H9 (cell line): ENCODE results near the gene FAM200B. TPM values are rescaled to one million over a fixed set of nuclear protein-coding genes. Genes with fewer than 3 reads are reported as not detected.

ENCODE experiments used
- DNase-seq: peaks from one replicate; pipeline ENCODE4 v3.0.0-alpha.2; 2017
- H2AFZ ChIP-seq: one replicate; pipeline ENCODE4 v1.6.1; 2013; ENCODE audit warnings: mild to moderate bottlenecking, low read length, control low read depth, moderate library complexity
- H2AK5ac ChIP-seq: 2 replicates; pipeline ENCODE4 v1.6.1; 2013; ENCODE audit warnings: low read length, control low read depth, mixed read lengths; ENCODE audit not compliant: insufficient read length
- H2BK120ac ChIP-seq: one replicate; pipeline ENCODE4 v1.6.1; 2013; ENCODE audit warnings: low read depth, mild to moderate bottlenecking, low read length, control low read depth, inconsistent platforms; ENCODE audit not compliant: poor library complexity, severe bottlenecking
- H2BK12ac ChIP-seq: 2 replicates; pipeline ENCODE4 v1.6.1; 2013; ENCODE audit warnings: low read length, control low read depth, mixed read lengths, low read depth; ENCODE audit not compliant: insufficient read length
- H2BK15ac ChIP-seq: 2 replicates; pipeline ENCODE4 v1.6.1; 2013; ENCODE audit warnings: low read depth, low read length, control low read depth
- H2BK20ac ChIP-seq: one replicate; pipeline ENCODE4 v1.6.1; 2013; ENCODE audit warnings: low read depth, mild to moderate bottlenecking, low read length, control low read depth, inconsistent platforms; ENCODE audit not compliant: poor library complexity, severe bottlenecking
- H2BK5ac ChIP-seq: 2 replicates; pipeline ENCODE4 v1.6.1; 2013; ENCODE audit warnings: low read length, control low read depth, mixed read lengths; ENCODE audit not compliant: insufficient read length
- H3K14ac ChIP-seq: 2 replicates; pipeline ENCODE4 v1.6.1; 2013; ENCODE audit warnings: low read length, control low read depth; ENCODE audit not compliant: insufficient read depth
- H3K18ac ChIP-seq: 2 replicates; pipeline ENCODE4 v1.6.1; 2013; ENCODE audit warnings: low read depth, mild to moderate bottlenecking, mixed read lengths, low read length, control low read depth; ENCODE audit not compliant: insufficient read length
- H3K23ac ChIP-seq: 2 replicates; pipeline ENCODE4 v1.6.1; 2013; ENCODE audit warnings: low read length, control low read depth, mixed read lengths, low read depth; ENCODE audit not compliant: insufficient read length
- H3K23me2 ChIP-seq: 2 replicates; pipeline ENCODE4 v1.6.1; 2013; ENCODE audit warnings: low read depth, mild to moderate bottlenecking, mixed read lengths, low read length, control low read depth; ENCODE audit not compliant: insufficient read length, poor library complexity, severe bottlenecking
- H3K27ac ChIP-seq: 2 replicates; pipeline ENCODE4 v1.5.1; 2013; ENCODE audit warnings: low read length, control low read depth, mixed read lengths, low read depth; ENCODE audit not compliant: insufficient read length
- H3K27me3 ChIP-seq: 2 replicates; pipeline ENCODE4 v1.6.1; 2013; ENCODE audit warnings: low read length, control low read depth, inconsistent platforms; ENCODE audit not compliant: insufficient read depth
- H3K4ac ChIP-seq: 2 replicates; pipeline ENCODE4 v1.6.1; 2013; ENCODE audit warnings: low read depth, mild to moderate bottlenecking, control low read depth, inconsistent platforms, low read length, moderate library complexity
- H3K4me1 ChIP-seq: 2 replicates; pipeline ENCODE4 v1.6.1; 2013; ENCODE audit warnings: low read length, control low read depth, inconsistent platforms; ENCODE audit not compliant: insufficient read depth
- H3K4me2 ChIP-seq: 2 replicates; pipeline ENCODE4 v1.6.1; 2013; ENCODE audit warnings: low read length, control low read depth, mixed read lengths; ENCODE audit not compliant: insufficient read length, insufficient read depth
- H3K56ac ChIP-seq: 2 replicates; pipeline ENCODE4 v1.6.1; 2013; ENCODE audit warnings: low read depth, mild to moderate bottlenecking, mixed read lengths, low read length, control low read depth; ENCODE audit not compliant: insufficient read length
- H3K79me1 ChIP-seq: 2 replicates; pipeline ENCODE4 v1.6.1; 2013; ENCODE audit warnings: low read depth, mild to moderate bottlenecking, moderate library complexity, low read length, control low read depth, inconsistent platforms; ENCODE audit not compliant: insufficient read depth, poor library complexity, severe bottlenecking
- H3K79me2 ChIP-seq: 2 replicates; pipeline ENCODE4 v1.6.1; 2013; ENCODE audit warnings: low read length, control low read depth, inconsistent platforms; ENCODE audit not compliant: insufficient read depth
- H3K9ac ChIP-seq: 2 replicates; pipeline ENCODE4 v1.6.1; 2013; ENCODE audit warnings: low read length, control low read depth, mixed read lengths; ENCODE audit not compliant: insufficient read length; ENCODE audit errors: extremely low read depth
- H3K9me3 ChIP-seq: one replicate; pipeline ENCODE4 v1.6.1; 2013; ENCODE audit warnings: low read depth, low read length, inconsistent platforms; ENCODE audit not compliant: control insufficient read depth
- H3T11ph ChIP-seq: one replicate; pipeline ENCODE4 v1.6.1; 2013; ENCODE audit warnings: mild to moderate bottlenecking, low read length, control low read depth, inconsistent platforms
- H4K20me1 ChIP-seq: one replicate; pipeline ENCODE4 v1.6.1; 2013; ENCODE audit not compliant: control insufficient read depth, insufficient read length, insufficient read depth
- H4K5ac ChIP-seq: 2 replicates; pipeline ENCODE4 v1.6.1; 2013; ENCODE audit warnings: low read depth, mild to moderate bottlenecking, mixed read lengths, low read length, control low read depth; ENCODE audit not compliant: insufficient read length
- H4K8ac ChIP-seq: replicated peaks from 2 replicates; pipeline ENCODE4 v1.6.1; 2013; ENCODE audit warnings: low read length, control low read depth, mixed read lengths, low read depth; ENCODE audit not compliant: insufficient read length
- H4K91ac ChIP-seq: 2 replicates; pipeline ENCODE4 v1.6.1; 2013; ENCODE audit warnings: low read depth, mild to moderate bottlenecking, moderate library complexity, mixed read lengths, low read length, control low read depth; ENCODE audit not compliant: insufficient read length
- H3K27ac Mint-ChIP-seq, 3 experiments: 2 replicates in 2 of 3; 3 replicates in 1 of 3; pipeline ENCODE4 v1.8.0; 2020 to 2021; ENCODE audit warnings: mixed read lengths in 3 of 3, mild to moderate bottlenecking in 1 of 3, moderate library complexity in 1 of 3
- H3K27me3 Mint-ChIP-seq: 2 replicates; pipeline ENCODE4 v1.8.0; 2021; ENCODE audit warnings: low read depth, mild to moderate bottlenecking, moderate library complexity, mixed read lengths
- H3K36me3 Mint-ChIP-seq, 3 experiments: 2 replicates in 2 of 3; 3 replicates in 1 of 3; pipeline ENCODE4 v1.8.0; 2020 to 2021; ENCODE audit warnings: low read depth in 3 of 3, mixed read lengths in 3 of 3; ENCODE audit not compliant: insufficient read depth in 1 of 3
- H3K4me1 Mint-ChIP-seq, 2 experiments: 2 replicates each; pipeline ENCODE4 v1.8.0; 2020; ENCODE audit warnings: mixed read lengths in 2 of 2
- H3K4me3 Mint-ChIP-seq, 2 experiments: 2 replicates in 1 of 2; 3 replicates in 1 of 2; pipeline ENCODE4 v1.8.0; 2020 to 2021; ENCODE audit warnings: mild to moderate bottlenecking in 2 of 2, mixed read lengths in 2 of 2, moderate library complexity in 1 of 2
- H3K9me3 Mint-ChIP-seq, 2 experiments: 2 replicates in 1 of 2; 3 replicates in 1 of 2; pipeline ENCODE4 v1.8.0; 2020; ENCODE audit warnings: mild to moderate bottlenecking in 2 of 2, mixed read lengths in 2 of 2, moderate library complexity in 1 of 2
- WGBS: extraction: QIAGEN DNeasy Blood & Tissue Kit; methylation state at CpG from one replicate; pipeline ENCODE4 v1.1.7; 2013; ENCODE audit warnings: missing lambda C conversion rate, low lambda C conversion rate, mixed read lengths; ENCODE audit not compliant: insufficient read length; ENCODE audit errors: extremely low coverage; 5-methylcytosine and 5-hydroxymethylcytosine counted together
- total RNA-seq: library from RNA; stranded (reverse); gene quantifications from 2 replicates; pipeline ENCODE4 v1.2.1, GENCODE V29; 2021
- TF ChIP-seq, protein P1 (sequence below): fragments of 200-600 bp; sonication (generic); conservative IDR thresholded peaks from 3 replicates; pipeline ENCODE4 v1.8.0; 2021; ENCODE audit warnings: antibody characterized with exemption, mild to moderate bottlenecking

Gene FAM200B
- total RNA-seq, 1 experiment from 2014 or later = 19.6 TPM

GRCh38 chr4:15689540-15689939 lies 7.9 kb downstream of the FAM200B start:
- H2AFZ ChIP-seq = no peak overlapping the region
- H3K4me1 Mint-ChIP-seq = peaks cover 37 to 46% of the 10 kb centered on the region in 2 experiments
- H2BK120ac ChIP-seq = no peak overlapping the region
- no peak overlapping the region for H3K18ac ChIP-seq
- H3K23ac ChIP-seq = no peak overlapping the region
- peak overlapping the region in 2 of 3 experiments; percentile 35 to 72; a peak in 2 of 7 replicates for H3K27ac Mint-ChIP-seq
- H3K9ac ChIP-seq = no peak overlapping the region
- H2AK5ac ChIP-seq = no peak overlapping the region
- H3K4ac ChIP-seq = no peak overlapping the region
- no peak overlapping the region for H2BK12ac ChIP-seq
- peaks cover 5 to 7% of the 10 kb centered on the region in 2 experiments; a peak in 2 of 5 replicates for H3K9me3 Mint-ChIP-seq
- H4K5ac ChIP-seq = no peak overlapping the region
- no peaks in the 10 kb centered on the region for H3K23me2 ChIP-seq
- H3K56ac ChIP-seq = no peak overlapping the region
- no peak overlapping the region for H2BK5ac ChIP-seq
- no peak overlapping the region for H3K27ac ChIP-seq
- H3K14ac ChIP-seq = no peak overlapping the region
- WGBS = no CpG with 5 or more reads among the region's 2 CpGs
- H3K4me1 ChIP-seq = peaks cover 10% of the 10 kb centered on the region
- H3K36me3 Mint-ChIP-seq = peaks cover 18 to 42% (median 28%) of the 10 kb centered on the region in 3 experiments
- no peaks in the 10 kb centered on the region for H3K9me3 ChIP-seq
- H3K79me2 ChIP-seq = no peaks in the 10 kb centered on the region
- no peaks in the 10 kb centered on the region for H3K79me1 ChIP-seq
- no peaks in the 10 kb centered on the region for H3K27me3 ChIP-seq
- no peak overlapping the region for H4K91ac ChIP-seq
- H3K4me2 ChIP-seq = no peak overlapping the region
- no peak overlapping the region for H3K4me3 Mint-ChIP-seq
- DNase-seq = no peak
- no peak overlapping the region for H2BK20ac ChIP-seq
- H2BK15ac ChIP-seq = no peak overlapping the region
- no peak overlapping the region for H4K8ac ChIP-seq
- H3K27me3 Mint-ChIP-seq = no peaks in the 10 kb centered on the region
- H3T11ph ChIP-seq = no peak overlapping the region
- TF ChIP-seq, protein P1, sequence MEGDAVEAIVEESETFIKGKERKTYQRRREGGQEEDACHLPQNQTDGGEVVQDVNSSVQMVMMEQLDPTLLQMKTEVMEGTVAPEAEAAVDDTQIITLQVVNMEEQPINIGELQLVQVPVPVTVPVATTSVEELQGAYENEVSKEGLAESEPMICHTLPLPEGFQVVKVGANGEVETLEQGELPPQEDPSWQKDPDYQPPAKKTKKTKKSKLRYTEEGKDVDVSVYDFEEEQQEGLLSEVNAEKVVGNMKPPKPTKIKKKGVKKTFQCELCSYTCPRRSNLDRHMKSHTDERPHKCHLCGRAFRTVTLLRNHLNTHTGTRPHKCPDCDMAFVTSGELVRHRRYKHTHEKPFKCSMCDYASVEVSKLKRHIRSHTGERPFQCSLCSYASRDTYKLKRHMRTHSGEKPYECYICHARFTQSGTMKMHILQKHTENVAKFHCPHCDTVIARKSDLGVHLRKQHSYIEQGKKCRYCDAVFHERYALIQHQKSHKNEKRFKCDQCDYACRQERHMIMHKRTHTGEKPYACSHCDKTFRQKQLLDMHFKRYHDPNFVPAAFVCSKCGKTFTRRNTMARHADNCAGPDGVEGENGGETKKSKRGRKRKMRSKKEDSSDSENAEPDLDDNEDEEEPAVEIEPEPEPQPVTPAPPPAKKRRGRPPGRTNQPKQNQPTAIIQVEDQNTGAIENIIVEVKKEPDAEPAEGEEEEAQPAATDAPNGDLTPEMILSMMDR = no peak
- H4K20me1 ChIP-seq = no peaks in the 10 kb centered on the region
